HG02981 (cell line): ENCODE data around the gene SLN.

Source experiments
- ATAC-seq: cut with Tn5 transposase; IDR thresholded peaks from one replicate; pipeline ENCODE4 v1.9.1; 2021; ENCODE audit warnings: mild to moderate bottlenecking, moderate library complexity; ENCODE audit not compliant: unreplicated experiment

The SLN gene

GRCh38 chr11:107688322-107688918 lies 23.4 kb downstream of the SLN start:
- ATAC-seq = no peak

- ATAC-seq = no peak
Measured at GRCh38 chr11:107683807-107684206, 28.0 kb downstream of the SLN start.

GRCh38 chr11:107683061-107683460 lies 28.8 kb downstream of the SLN start:
- no peak for ATAC-seq

- no peak for ATAC-seq
Measured at GRCh38 chr11:107682572-107682971, 29.3 kb downstream of the SLN start.

GRCh38 chr11:107682171-107682570 lies 29.7 kb downstream of the SLN start:
- no peak for ATAC-seq

- ATAC-seq = no peak
Measured at GRCh38 chr11:107679255-107680024, 32.4 kb downstream of the SLN start.

GRCh38 chr11:107678632-107678971 lies 33.3 kb downstream of the SLN start:
- ATAC-seq = no peak

- ATAC-seq = no peak
Measured at GRCh38 chr11:107677924-107678631, 33.8 kb downstream of the SLN start.

GRCh38 chr11:107676336-107677057 lies 35.4 kb downstream of the SLN start:
- ATAC-seq = no peak

- ATAC-seq = no peak
Measured at GRCh38 chr11:107675902-107676301, 36.0 kb downstream of the SLN start.

- no peak for ATAC-seq
Measured at GRCh38 chr11:107669893-107670601, 41.8 kb downstream of the SLN start.

- ATAC-seq = no peak
Measured at GRCh38 chr11:107669191-107669740, 42.6 kb downstream of the SLN start.

GRCh38 chr11:107666911-107667613 lies 44.8 kb downstream of the SLN start:
- no peak for ATAC-seq

- ATAC-seq = no peak
Measured at GRCh38 chr11:107665018-107665417, 46.8 kb downstream of the SLN start.

- no peak for ATAC-seq
Measured at GRCh38 chr11:107661656-107662055, 50.2 kb downstream of the SLN start.

GRCh38 chr11:107660066-107660465 lies 51.8 kb downstream of the SLN start:
- ATAC-seq = no peak

GRCh38 chr11:107659310-107659709 lies 52.5 kb downstream of the SLN start:
- ATAC-seq = no peak
